SIG-M5 treated with dmso at 0.1 percent for 504 hours (cell line): Measurements from ENCODE around the gene LIPT1.
A peak's percentile ranks its signal among the peaks of the same experiment; 100 is the strongest.
"Not testable (repeated sequence)": the region's sequence is repeated elsewhere in the genome, so short reads cannot be mapped to it uniquely, and the experiment has no call there.

Experiments used
- DNase-seq: peaks from one replicate; lab custom pipeline; 2025; ENCODE audit not compliant: unreplicated experiment; lab: John Stamatoyannopoulos, UW

Gene LIPT1

GRCh38 chr2:99154643-99155536, at the start of gene LIPT1, which contains the start of gene TSGA10:
Gene LIPT1, plus strand, starts transcription at chr2:99154967. Its CDS starts 6,991 bp downstream, at chr2:99161958.
Gene TSGA10, minus strand, starts transcription at chr2:99154942. Its CDS starts 45,503 bp downstream, at chr2:99109439.
- peak; percentile 91 for DNase-seq

DNA sequence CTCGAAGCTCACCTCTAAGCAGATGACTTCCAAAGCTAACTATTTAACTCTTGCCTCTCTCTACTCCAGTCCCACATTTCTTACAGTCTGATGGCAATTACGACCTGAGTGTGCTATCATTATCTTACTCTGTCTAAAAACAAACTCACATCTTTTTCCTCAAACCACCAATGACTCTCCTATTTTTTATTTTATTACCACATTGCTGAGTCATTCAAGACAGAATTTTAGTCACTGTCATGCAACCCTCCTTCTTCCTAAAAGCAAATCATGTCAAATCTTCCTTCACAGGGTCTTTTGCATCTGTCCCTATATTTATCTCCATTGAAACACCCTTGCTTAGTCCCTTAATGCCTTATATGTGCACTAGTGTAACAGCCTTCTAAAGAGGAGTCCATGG, 47.9 kb upstream of the LIPT1 start:
- peak; percentile 47 for DNase-seq

DNA sequence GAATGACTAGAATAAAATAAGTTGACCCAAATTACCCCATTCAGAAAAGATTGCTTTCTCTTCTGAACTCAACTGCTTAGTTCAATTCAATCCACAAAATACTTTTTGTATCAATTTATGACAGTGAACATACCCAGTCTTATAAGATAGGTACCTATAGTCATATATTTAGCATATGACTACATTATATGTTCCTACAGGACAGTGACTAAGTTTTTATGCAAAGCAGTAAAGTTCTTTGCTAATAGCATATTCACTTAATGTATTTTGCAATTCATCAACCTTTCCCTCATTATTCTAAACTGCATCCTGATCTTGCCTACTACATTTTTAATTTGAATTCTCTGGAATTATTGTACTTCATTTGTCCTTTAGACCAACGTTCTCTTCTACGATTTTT, 43.5 kb upstream of the LIPT1 start:
- no peak for DNase-seq

- no peak for DNase-seq
Observed at GRCh38 chr2:99111945-99112344, 42.8 kb upstream of the LIPT1 start.

DNA sequence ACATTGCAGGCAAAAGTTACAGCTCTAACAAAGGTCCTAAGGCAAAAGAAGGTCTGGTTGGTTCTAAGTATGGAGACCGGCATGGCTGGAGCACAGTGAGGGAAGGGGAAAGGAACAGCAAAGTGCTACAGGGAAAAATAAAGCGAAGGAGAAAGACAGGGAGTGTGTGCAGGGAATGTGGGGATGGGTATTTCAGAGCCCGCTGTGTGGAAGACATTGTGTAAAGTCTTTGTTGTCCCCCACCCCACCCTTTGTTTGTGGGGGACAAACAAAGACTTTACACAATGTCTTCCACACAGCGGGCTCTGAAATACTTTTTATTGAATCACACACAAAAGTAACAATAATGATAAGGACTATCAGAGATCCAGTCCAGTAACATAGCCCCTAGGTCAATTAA, 42.1 kb upstream of the LIPT1 start:
- no peak for DNase-seq

GRCh38 chr2:99127981-99128380, 26.8 kb upstream of the LIPT1 start:
- peak; percentile 23 for DNase-seq

DNA sequence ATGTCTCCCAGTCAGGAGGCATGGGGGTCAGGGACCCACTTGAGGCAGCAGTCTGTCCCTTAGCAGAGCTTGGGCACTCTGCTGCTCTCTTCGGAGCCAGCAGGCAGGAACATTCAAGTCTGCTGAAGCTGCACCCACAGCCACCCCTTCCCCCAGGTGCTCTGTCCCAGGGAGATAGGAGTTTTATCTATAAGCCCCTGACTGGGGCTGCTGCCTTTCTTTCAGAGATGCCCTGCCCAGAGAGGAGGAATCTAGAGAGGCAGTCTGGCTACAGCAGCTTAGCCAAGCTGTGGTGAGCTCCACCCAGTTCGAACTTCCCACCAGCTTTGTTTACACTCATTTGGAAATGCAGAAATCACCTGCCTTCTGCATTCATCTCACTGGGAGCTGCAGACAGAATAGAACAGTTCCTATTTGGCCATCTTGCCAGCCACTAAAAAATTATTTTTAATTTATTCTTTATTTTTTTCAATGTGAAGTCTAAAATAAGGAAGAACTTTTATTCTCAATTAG, 19.7 kb upstream of the LIPT1 start:
- DNase-seq: not testable (repeated sequence)

DNA sequence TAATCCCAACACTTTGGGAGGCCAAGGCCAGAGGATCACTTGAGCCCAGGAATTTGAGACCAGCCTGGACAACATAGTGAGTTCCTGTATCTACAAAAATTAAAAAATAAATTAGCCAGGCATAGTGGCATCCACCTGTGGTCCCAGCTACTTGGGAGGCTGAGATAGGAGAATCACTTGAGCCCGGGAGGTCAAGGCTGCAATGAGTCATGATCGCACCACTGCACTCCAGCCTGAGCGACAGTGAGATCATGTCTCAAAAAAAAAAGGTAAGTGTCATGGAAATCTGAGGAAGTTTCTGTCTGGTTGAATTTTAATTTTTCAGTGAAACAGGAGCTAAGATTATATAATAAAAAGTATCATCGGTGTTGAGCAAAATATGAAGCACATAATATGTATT, 15.8 kb upstream of the LIPT1 start:
- no peak for DNase-seq

DNA sequence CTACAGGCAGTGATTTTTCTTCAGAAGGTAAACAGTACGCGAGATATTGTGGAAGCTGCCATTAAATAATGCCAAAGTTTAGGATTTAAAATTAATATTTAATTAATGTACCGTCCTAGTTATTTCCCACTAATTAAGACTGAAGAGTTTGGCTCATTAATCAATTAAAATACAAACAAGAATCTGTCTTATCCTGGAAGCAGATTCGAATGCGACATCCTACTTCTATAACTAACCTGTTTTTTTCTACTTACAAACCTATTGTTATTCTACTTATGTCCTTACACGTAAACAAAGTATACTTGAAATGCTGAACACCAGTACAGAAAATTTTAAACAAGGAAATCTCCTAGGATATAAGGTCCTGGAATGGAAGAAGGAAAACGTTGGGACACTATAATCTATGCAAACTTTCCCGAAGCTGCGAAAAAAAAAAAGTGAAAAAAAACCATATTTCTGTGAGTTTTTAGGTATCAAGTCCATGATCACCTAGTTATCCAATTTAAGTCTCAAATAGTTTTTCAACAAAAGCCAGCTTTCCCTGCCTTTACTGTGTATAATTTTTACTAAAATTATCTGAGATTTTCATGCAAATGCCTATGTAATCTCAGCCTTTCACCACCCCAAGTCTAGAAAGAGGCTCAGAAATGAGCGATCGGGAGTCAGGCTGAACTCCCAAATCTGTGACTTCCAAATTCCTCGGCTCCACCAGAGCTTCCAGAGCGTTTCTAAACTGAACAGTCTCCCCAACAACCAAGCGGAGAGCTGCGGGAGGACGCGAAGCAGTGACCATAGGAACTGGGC, 14.5 kb upstream of the LIPT1 start:
- DNase-seq: no peak

DNA sequence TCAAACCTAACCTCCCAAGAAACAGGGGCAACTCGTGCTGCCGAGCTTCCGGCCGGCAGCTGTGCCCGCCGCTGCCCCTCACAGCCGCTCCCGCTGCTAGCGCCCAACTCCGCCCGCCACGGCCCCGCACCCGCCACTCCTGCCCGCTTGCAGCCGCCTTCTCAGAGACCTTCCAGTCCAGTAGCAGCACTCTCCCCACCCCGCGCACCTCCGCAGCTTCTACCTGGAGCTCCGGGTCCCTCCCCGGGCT, 14.0 kb upstream of the LIPT1 start:
- DNase-seq: no peak

DNA sequence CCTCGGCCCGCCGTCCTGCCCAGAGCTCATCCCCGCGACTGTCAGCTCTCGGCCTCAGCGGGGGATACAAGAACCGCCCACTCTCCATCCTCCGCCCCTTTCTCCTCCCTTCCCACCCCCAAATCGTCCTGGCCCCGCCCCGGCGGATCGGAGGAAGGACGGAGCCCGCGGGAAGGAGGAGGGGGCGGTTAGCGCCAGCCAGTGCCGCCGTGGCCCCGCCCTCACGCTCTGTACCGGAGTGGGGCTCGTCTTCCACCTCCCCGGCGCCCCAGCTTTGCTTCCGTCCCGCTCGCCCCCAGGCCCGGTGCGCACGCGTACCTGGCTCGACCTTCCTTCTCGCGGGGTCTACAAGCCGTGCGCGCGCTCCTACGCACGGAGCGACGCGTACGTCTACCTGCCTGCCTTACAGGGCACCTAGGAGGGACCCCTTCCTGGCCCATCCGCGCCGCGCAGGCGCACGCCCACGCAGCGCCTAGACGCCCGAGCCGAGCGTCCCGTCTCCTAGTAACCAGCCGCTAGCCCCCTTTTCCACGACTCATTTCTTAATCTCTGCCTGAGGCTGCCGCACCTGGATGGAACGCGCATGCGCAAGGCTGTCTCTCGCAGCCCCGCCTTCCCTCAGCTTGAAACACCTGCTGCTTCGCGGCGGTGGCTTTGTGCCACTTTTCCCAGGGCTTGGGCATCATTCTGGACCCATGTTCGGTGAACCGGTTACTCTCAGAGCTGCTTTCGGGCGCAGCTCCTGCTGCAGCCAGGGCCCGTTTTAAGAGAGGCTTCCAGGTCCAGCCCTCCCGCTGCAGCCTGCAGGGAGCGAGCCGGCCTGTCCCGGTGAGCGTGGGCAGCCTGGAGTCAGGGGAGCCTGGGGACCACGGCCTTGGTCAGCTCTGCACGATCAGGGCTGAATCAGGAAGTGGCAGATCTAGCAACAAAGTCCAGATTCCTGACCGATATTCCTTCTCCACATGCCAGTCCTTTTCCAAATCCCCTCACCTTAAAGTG, 13.4 kb upstream of the LIPT1 start, which contains the start of gene C2orf15:
C2orf15 (plus strand) TSS at position 598 of the 999 bp plus-strand sequence. CDS start 8,852 bp downstream, outside the sequence.
- DNase-seq: peak; percentile 90

GRCh38 chr2:99150706-99151105, 4.1 kb upstream of the LIPT1 start:
- DNase-seq: peak; percentile 93

DNA sequence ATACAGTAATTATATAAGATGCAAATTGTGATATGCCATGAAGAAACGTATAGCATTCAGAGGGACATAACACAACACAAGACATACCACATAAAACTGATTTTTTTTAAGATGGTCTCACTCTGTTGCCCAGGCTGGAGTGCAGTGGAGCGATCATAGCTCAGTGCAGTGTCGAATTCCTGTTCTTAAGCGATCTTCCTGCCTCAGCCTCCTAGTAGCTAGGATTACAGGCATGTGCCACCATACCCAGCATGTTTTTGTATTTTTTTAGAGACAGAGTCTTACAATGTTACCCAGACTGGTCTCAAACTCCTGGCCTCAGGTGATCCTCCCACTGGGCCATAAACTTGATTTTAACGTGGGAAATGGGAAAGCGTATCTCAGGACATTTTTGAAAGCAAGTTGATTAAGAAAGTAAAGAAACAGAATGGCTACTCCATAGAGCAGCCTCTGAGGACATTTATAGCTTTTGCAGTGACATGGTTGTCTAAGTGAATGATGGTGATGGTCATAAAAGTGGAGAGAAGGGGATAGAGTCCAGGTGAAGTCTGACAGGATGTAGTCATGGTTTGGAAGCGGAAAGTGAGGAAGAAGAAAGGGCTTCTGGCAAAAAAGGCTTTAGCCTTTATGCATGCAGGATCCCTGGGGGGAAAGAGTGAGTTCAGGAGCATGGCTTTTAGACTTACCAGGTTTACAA, 2.4 kb upstream of the LIPT1 start:
- DNase-seq: no peak

- DNase-seq: no peak
Observed at GRCh38 chr2:99153921-99154604, 704 bp upstream of the LIPT1 start.

DNA sequence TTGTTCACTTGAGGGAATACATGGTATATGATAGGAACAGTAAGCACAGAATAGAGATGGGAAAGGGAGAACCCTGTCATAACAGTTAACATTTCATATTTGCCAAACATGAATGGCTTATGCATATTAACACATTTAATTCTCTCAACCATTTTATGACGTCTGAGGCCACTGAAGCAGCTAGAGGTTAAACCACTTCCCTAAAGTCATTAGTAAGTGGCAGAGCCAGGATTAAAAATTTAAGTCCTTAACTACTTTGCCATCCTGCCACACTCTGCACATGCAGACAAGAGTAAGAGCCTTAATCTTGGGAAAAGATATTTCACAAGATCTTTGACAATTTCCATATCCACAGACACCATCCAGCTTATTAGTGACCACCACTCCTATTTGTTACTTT, 2.1 kb downstream of the LIPT1 start:
- no peak for DNase-seq

DNA sequence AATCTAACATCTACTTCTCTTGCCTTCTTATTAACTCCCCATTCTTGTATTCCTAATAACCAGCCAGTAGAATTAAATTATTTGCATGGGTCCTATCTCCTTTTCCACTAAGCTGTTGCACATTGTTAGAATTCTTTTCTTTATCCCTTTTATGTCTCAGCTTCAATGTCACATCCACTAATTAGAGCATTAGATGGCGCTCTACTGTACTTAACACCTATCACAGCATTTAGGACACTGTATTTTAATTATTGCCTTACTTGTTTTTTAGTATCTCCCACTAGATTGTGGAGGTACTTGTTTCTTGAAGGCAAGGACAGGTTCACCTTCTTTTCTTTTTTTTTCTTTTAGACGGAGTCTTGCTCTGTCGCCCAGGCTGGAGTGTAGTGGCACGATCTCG, 3.8 kb downstream of the LIPT1 start:
- DNase-seq: no peak

- no peak for DNase-seq
Observed at GRCh38 chr2:99159594-99159993, 4.8 kb downstream of the LIPT1 start.

DNA sequence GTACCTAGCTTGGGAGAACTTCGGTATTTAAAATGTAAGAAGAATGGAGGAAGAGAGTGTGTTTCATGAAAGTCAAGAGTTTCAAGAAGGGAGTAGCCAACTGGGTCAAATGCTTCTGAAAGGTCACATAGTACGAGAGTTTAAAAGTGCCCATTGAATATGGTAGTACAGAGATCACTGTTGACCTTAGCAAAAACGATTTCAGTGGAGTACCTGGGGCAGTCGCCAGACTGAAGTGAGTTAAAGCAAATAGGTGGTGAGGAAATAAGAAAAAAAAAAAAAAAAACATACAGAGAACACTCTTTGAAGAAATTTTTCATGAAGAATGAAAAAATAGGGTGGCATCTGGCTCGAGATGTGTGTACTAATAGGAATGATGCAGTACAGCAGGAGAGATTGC, 11.5 kb downstream of the LIPT1 start:
- DNase-seq: no peak

DNA sequence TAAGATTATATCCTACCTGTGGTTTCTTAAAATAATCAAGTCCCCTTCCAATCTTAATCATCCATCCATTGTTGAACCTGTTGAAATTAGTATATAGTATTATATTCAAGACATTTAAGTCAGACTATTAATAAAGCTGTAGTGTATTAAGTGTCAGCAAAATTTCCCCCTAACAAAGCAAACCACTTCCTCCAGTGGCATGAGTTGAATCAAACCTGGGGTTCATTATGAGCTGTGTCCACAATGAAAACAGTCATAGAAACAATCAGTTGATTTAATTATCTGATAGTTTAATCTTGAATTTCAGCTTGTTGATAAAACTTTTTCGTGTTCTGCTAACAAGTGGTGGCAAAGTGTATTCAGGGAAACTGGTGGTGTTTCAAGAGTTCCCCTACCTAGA, 14.8 kb downstream of the LIPT1 start:
- DNase-seq: no peak
